ENCODE data around the gene EMID1. TPM values are rescaled to one million over a fixed set of nuclear protein-coding genes. Genes with fewer than 3 reads are reported as not detected.
"Not testable (repeated sequence)": the region's sequence is repeated elsewhere in the genome, so short reads cannot be mapped to it uniquely, and the experiment has no call there.

EMID1 gene
- total and polyA plus RNA-seq, 2 experiments from 2014 or later, result 11.5 to 15.0 TPM

GRCh38 chr22:29217827-29218757 lies 12.4 kb downstream of the EMID1 start:
- WGBS (ENCODE audit: low lambda C conversion rate, missing lambda C conversion rate), result 88% methylated on average over 13 of the region's 13 CpGs

GRCh38 chr22:29218758-29219408 lies 13.2 kb downstream of the EMID1 start:
- no peaks in the 10 kb centered on the region for H4K20me1 ChIP-seq (ENCODE audit: insufficient read depth, poor library complexity, severe bottlenecking)
- H3K36me3 ChIP-seq (replicated peaks; ENCODE audit: insufficient read depth, low read depth), result no peaks in the 10 kb centered on the region
- no peaks in the 10 kb centered on the region for H3K9me3 ChIP-seq (ENCODE audit: low read depth)
- H3K9me2 ChIP-seq (replicated peaks; ENCODE audit: insufficient read depth), result no peaks in the 10 kb centered on the region
- no peak overlapping the region for H3K27ac ChIP-seq
- no peak overlapping the region for H3K4me3 ChIP-seq
- no peaks in the 10 kb centered on the region for H3K27me3 ChIP-seq
- no peak overlapping the region for H2AFZ ChIP-seq
- no peaks in the 10 kb centered on the region for H3K79me2 ChIP-seq
- peaks cover 10% of the 10 kb centered on the region for H3K4me1 ChIP-seq (ENCODE audit: insufficient read depth)
- no peak overlapping the region for H3K4me2 ChIP-seq
- TF ChIP-seq CTCF (IDR thresholded peaks at IDR 0.05; ENCODE audit: poor library complexity) (no peak), EZH2phosphoT487 (IDR thresholded peaks at IDR 0.05; ENCODE audit: low read depth, severe bottlenecking, unreplicated experiment) (no peak), EZH2 (IDR thresholded peaks at IDR 0.05; ENCODE audit: borderline replicate concordance) (no peak)
- 89% methylated on average over 10 of the region's 11 CpGs for WGBS (ENCODE audit: low lambda C conversion rate, missing lambda C conversion rate)
- DNase-seq (ENCODE audit: low spot score), result no peak

More at GRCh38 chr22:29217827-29218757, 12.4 kb downstream of the EMID1 start:
- no peaks in the 10 kb centered on the region for H3K36me3 ChIP-seq (replicated peaks; ENCODE audit: insufficient read depth, low read depth)
- no peaks in the 10 kb centered on the region for H4K20me1 ChIP-seq (ENCODE audit: insufficient read depth, poor library complexity, severe bottlenecking)
- DNase-seq (ENCODE audit: low spot score), result no peak
- no peak overlapping the region for H3K27ac ChIP-seq
- no peak overlapping the region for H2AFZ ChIP-seq
- H3K4me2 ChIP-seq, result no peak overlapping the region
- no peak overlapping the region for H3K4me3 ChIP-seq
- TF ChIP-seq EZH2 (IDR thresholded peaks at IDR 0.05; ENCODE audit: borderline replicate concordance), result no peak
- TF ChIP-seq EZH2phosphoT487 (IDR thresholded peaks at IDR 0.05; ENCODE audit: low read depth, severe bottlenecking, unreplicated experiment), result no peak
- TF ChIP-seq CTCF (IDR thresholded peaks at IDR 0.05; ENCODE audit: poor library complexity), result no peak
- peaks cover 10% of the 10 kb centered on the region for H3K4me1 ChIP-seq (ENCODE audit: insufficient read depth)
- no peaks in the 10 kb centered on the region for H3K9me2 ChIP-seq (replicated peaks; ENCODE audit: insufficient read depth)
- H3K79me2 ChIP-seq, result no peaks in the 10 kb centered on the region
- no peaks in the 10 kb centered on the region for H3K9me3 ChIP-seq (ENCODE audit: low read depth)
- no peaks in the 10 kb centered on the region for H3K27me3 ChIP-seq

- H3K27ac ChIP-seq; H4K20me1 ChIP-seq (ENCODE audit: insufficient read depth, poor library complexity, severe bottlenecking); H3K27me3 ChIP-seq; H3K4me2 ChIP-seq; H2AFZ ChIP-seq; H3K4me1 ChIP-seq (ENCODE audit: insufficient read depth); H3K4me3 ChIP-seq; DNase-seq (ENCODE audit: low spot score); H3K79me2 ChIP-seq; H3K9me3 ChIP-seq (ENCODE audit: low read depth); H3K9me2 ChIP-seq (replicated peaks; ENCODE audit: insufficient read depth); H3K36me3 ChIP-seq (replicated peaks; ENCODE audit: insufficient read depth, low read depth): not testable (repeated sequence)
- 89% methylated on average over 2 of the region's 2 CpGs for WGBS (ENCODE audit: low lambda C conversion rate, missing lambda C conversion rate)
These were observed 13.7 kb downstream of the EMID1 start for GRCh38 chr22:29219409-29219782.

Data from hepatocyte (in vitro differentiated cells).